LNCaP clone FGC (cell line): ENCODE data around the gene PRLH.

ENCODE experiments used
- DNase-seq: peaks from one replicate; pipeline ENCODE4 v3.0.0-alpha.2; 2011; ENCODE audit warnings: low read depth
- H3K4me3 ChIP-seq: 2 replicates; pipeline ENCODE4 v1.5.1; 2011; ENCODE audit warnings: mild to moderate bottlenecking, low read depth, low read length, control low read depth
- TF ChIP-seq, protein P1 (sequence below): IDR thresholded peaks from 2 replicates; pipeline ENCODE4 v1.5.1; 2012; ENCODE audit warnings: mild to moderate bottlenecking; ENCODE audit not compliant: control insufficient read depth, insufficient read depth; ENCODE audit errors: extremely low read depth

The PRLH gene

DNA sequence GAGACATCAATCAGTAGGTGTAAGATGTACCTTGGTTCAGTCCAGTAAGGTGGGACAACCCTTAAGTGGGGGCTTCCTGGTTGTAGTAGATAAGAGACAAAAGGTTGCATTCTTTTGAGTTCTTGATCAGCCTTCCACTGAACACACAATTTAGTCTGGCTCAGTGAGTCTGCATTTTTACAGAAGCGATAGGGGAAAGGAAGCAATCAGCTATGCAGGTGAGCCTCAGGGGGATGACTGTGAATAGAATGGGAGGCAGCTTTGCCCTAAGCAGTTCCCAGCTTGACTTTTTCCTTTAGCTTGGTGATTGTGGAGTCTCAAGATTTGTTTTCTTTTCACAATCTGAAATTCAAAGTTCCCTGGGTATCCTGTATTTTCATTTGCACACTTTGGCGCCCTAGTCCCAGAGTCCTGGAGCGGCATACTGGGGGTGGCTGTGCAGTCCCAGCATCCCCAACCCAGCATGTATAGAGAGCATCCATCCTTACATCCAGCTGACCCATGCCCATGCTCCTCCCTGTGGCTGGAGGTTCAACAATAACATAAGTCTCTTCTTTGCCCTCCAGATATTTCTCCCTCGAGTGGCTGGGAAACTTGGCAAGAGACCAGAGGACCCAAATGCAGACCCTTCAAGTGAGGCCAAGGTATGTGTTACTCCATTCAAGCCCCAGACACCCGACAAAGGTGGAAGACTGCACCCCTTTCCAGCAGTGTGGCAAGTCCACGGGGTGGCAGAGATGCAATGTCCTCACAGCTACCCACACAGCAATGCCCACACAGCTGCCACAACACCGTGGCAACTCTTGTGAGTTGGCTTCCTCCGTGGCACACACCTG, 20.1 kb upstream of the PRLH start:
- DNase-seq = no peak
- TF ChIP-seq, protein P1, sequence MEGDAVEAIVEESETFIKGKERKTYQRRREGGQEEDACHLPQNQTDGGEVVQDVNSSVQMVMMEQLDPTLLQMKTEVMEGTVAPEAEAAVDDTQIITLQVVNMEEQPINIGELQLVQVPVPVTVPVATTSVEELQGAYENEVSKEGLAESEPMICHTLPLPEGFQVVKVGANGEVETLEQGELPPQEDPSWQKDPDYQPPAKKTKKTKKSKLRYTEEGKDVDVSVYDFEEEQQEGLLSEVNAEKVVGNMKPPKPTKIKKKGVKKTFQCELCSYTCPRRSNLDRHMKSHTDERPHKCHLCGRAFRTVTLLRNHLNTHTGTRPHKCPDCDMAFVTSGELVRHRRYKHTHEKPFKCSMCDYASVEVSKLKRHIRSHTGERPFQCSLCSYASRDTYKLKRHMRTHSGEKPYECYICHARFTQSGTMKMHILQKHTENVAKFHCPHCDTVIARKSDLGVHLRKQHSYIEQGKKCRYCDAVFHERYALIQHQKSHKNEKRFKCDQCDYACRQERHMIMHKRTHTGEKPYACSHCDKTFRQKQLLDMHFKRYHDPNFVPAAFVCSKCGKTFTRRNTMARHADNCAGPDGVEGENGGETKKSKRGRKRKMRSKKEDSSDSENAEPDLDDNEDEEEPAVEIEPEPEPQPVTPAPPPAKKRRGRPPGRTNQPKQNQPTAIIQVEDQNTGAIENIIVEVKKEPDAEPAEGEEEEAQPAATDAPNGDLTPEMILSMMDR = no peak
- no peak overlapping the region for H3K4me3 ChIP-seq

DNA sequence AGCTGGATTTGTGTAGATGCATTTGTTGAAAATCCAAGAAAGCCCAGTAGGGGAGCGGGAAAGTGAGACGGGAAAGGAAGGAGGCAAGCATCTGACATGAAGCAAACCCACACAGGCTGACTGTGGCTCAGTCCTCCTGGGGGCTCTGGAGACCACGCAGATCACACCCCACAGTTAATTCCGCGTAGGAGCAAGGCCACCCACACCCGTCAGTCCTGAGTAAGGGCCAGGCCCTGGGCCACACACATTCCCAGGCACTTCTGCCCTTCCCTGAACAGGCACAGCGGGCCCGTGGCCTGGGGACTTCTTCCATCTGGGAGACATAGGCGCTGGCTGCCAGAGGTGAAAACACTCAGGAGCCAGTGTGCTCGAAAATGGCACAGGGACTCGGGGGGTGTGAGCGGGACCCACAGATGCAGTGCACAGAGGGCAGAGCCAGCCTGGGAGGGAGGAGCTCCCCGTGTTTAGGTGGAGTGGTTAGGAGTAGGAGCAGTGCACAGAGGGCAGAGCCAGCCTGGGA, 19.4 kb upstream of the PRLH start:
- no peak overlapping the region for H3K4me3 ChIP-seq
- DNase-seq = no peak
- TF ChIP-seq, protein P1 = no peak

DNA sequence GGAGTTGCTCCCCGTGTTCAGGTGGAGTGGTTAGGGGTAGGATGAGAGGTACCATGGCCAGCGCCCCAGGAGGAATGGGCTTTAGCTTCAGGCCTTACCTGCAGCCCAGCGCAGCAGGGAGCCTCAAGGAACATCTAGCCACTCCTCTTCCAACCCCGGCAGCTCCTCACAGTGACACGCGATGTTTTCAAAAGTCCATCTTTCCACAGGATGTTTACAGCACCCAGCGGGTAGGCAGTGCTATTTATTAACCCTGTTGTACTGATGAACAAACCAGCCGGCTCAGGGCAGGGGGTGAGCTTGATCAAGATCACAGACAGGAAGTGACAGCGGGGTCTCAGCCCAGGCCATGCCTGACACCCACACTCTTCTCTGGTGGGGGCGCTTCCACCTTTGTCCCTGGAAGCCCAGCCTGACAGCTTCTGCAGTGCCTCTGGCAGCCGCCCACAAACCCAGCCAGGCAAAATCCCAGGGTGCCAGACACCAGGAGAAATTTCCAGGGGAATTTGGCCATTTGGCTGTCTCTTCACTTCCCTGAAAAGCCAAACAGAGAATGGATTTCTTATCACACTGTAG, 18.4 kb upstream of the PRLH start:
- DNase-seq = no peak
- H3K4me3 ChIP-seq = no peak overlapping the region
- TF ChIP-seq, protein P1 = no peak

DNA sequence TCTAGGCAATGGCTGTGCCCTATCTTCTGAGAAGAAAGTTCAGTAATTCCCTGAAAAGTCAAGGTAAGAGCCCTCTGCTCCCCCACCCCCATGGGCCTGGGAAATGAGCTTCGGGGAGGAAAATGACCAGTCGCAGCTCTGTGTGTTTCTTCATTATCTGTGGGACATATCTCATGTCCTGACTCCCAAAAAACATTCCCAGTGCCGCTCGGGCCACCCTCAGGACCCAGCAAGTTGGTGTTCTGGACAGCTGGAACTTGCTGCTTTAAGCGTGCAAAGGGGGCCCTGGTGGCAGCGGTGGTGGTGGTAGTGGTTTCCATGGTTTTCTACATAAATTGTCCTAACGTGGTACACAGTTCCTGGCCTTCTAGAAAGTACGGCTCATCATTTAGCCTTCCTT, 17.2 kb upstream of the PRLH start:
- TF ChIP-seq, protein P1 = no peak
- no peak overlapping the region for H3K4me3 ChIP-seq
- no peak for DNase-seq

DNA sequence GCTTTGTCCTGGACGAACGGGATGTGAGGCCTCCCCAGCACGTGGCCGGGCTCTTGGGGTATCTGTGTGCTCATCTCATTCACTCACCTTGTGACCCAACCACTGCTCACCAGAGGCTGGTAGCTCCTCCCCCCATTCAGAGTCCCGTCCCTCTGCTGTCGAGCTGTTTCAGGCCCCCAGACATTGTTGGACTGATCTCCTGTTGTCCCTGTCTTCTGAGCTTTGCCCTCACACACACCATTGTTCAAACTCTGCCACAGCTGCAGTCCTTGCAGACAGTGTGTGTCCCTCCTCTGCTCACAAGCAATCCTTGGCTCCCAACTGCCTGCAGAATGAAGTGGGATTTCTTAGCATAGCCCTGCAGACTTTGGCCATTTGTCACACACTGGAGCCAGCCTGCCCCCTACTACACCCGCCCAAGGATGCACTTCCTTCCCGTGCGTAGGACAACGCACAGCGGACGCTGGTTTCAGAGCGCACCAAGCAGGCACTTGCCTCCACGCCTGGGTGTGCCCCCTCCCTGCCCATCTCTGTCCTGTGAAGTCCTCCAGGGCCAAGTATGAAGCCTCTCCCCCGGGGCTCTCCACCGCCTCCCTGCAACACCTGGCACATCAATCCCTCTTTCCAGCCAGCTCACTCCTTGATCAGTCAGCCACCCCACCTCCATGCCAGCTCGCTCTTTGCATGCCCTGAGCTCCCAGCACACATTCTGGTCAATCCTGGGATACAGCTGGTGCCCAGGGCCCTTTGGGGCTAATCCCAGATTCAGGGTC, 16.5 kb upstream of the PRLH start:
- no peak overlapping the region for H3K4me3 ChIP-seq
- TF ChIP-seq, protein P1 = no peak
- DNase-seq = no peak

DNA sequence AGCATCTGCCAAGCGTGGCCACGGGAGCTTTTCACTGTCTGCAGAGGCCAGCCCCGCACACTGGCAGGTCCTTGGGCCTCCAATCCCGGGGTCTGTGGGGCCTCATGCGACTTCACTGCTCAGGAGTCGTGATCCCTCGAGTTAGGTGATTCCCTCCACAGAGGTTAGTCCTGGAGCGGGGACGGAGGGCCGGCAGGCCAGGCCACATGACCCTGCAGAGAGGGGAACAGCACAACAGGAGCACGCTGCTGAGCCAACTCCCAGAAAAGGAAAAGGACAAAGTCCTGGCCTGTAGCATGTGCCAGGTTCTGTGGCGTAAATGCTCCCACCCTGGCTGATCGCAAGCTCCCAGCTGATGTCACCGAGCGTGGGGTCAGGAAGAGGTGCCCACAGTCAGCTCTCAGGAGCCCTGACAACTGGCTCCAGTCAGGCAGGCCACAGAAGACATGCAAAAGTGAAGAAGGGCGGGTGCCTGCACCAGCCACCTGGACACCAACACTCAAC, 15.3 kb upstream of the PRLH start:
- TF ChIP-seq, protein P1 = no peak
- DNase-seq = no peak
- H3K4me3 ChIP-seq = no peak overlapping the region
